ENCODE results near the gene NIBAN1.

Gene NIBAN1

GRCh38 chr1:184943998-184944397 is 30.3 kb downstream of the NIBAN1 start:
- no peak for DNase-seq

GRCh38 chr1:184941735-184942134 is 32.6 kb downstream of the NIBAN1 start:
- no peak for DNase-seq

- DNase-seq, result no peak
These were observed 32.9 kb downstream of the NIBAN1 start for GRCh38 chr1:184941410-184941733.

GRCh38 chr1:184940694-184941409 is 33.5 kb downstream of the NIBAN1 start:
- DNase-seq, result no peak

GRCh38 chr1:184940226-184940625 is 34.1 kb downstream of the NIBAN1 start:
- DNase-seq, result no peak

GRCh38 chr1:184937729-184938128 is 36.6 kb downstream of the NIBAN1 start:
- DNase-seq, result no peak

- DNase-seq, result no peak
These were observed 38.1 kb downstream of the NIBAN1 start for GRCh38 chr1:184935920-184936798.

GRCh38 chr1:184933944-184934343 is 40.4 kb downstream of the NIBAN1 start:
- DNase-seq, result no peak

GRCh38 chr1:184932319-184932718 is 42.0 kb downstream of the NIBAN1 start:
- no peak for DNase-seq

GRCh38 chr1:184931566-184931965 is 42.7 kb downstream of the NIBAN1 start:
- DNase-seq, result no peak

- DNase-seq, result no peak
These were observed 43.7 kb downstream of the NIBAN1 start for GRCh38 chr1:184930645-184931044.

GRCh38 chr1:184930232-184930631 is 44.1 kb downstream of the NIBAN1 start:
- no peak for DNase-seq

- no peak for DNase-seq
These were observed 44.6 kb downstream of the NIBAN1 start for GRCh38 chr1:184929711-184930202.

- no peak for DNase-seq
These were observed 45.9 kb downstream of the NIBAN1 start for GRCh38 chr1:184928394-184928793.

Data from stimulated activated CD8-positive, alpha-beta memory T cell treated with anti-CD3 and anti-CD28 coated beads, Interleukin-4, amount 100 ng/mL, for 48 hours (primary cell).